GM12892 (cell line): ENCODE results near the gene HMGB1.
"Not testable (repeated sequence)": the region's sequence is repeated elsewhere in the genome, so short reads cannot be mapped to it uniquely, and the experiment has no call there.

Source experiments
- DNase-seq: peaks from one replicate; pipeline ENCODE4 v3.0.0; 2011; ENCODE audit not compliant: insufficient read length
- FAIRE-seq: peaks from 2 replicates; lab custom pipeline; 2011; peaks lifted over from hg19 to GRCh38; lab: Jason Lieb, UNC
- POLR2A ChIP-seq: IDR thresholded peaks from 2 replicates; pipeline ENCODE4 v1.6.1; 2011; ENCODE audit warnings: low read depth, low read length, control low read depth
- POLR2AphosphoS5 ChIP-seq: IDR thresholded peaks from 2 replicates; pipeline ENCODE4 v1.6.1; 2011; ENCODE audit warnings: low read depth, low read length, control low read depth
- TAF1 ChIP-seq: IDR thresholded peaks from 2 replicates; pipeline ENCODE4 v1.6.1; 2011; ENCODE audit warnings: low read depth, mild to moderate bottlenecking, control low read depth, low read length, borderline replicate concordance

Gene HMGB1

GRCh38 chr13:30464496-30465342 is 1.0 kb downstream of the HMGB1 start:
- FAIRE-seq (peak; percentile 56), DNase-seq (peak; percentile 33)
- TF ChIP-seq TAF1 (no peak), POLR2A (peak; percentile 54; the same call in 1 of the 2 replicates)

DNA sequence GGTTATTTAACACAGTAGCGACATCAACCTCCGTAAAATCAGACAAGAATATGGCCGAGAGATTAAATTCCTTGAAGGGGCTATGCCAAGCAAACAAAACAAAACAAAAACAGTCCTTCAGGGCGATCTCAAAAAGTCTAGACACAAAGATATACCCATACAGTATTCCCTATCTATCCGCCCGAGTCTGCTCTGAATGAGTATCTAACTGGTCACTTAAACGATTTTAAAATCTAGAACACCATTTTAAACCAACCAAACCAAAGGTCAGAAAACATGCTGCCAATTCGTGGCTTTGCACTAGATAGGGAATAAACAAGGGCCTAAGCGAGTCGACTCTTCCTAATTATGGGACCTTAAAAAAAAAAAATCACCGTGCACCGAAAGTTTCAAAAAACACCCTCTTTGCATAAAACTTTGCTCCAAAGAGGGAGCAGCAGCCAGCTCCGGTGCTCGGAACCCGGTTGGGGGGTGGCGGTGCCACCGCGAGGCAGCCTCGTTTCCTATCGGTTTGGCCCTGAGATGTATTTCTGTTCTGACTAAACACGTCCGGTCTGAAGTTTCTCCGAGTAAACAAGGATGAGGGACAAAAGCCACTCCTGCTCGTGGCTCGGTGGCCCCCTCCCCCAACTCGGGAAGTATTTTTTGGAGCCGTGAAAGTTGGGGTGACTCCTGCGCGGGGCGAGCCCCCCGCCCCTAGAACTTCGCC is 1.8 kb downstream of the HMGB1 start:
- DNase-seq (peak; percentile 35), FAIRE-seq (peak; percentile 96)
- TF ChIP-seq POLR2A (peak; percentile 68), TAF1 (0 out of 2 replicates have a peak, but pooled peaks have one; percentile 13), POLR2AphosphoS5 (peak; percentile 80; the same call in 1 of the 2 replicates)

- FAIRE-seq, DNase-seq: not testable (repeated sequence)
Observed at GRCh38 chr13:30461279-30462066, 4.3 kb downstream of the HMGB1 start.

DNA sequence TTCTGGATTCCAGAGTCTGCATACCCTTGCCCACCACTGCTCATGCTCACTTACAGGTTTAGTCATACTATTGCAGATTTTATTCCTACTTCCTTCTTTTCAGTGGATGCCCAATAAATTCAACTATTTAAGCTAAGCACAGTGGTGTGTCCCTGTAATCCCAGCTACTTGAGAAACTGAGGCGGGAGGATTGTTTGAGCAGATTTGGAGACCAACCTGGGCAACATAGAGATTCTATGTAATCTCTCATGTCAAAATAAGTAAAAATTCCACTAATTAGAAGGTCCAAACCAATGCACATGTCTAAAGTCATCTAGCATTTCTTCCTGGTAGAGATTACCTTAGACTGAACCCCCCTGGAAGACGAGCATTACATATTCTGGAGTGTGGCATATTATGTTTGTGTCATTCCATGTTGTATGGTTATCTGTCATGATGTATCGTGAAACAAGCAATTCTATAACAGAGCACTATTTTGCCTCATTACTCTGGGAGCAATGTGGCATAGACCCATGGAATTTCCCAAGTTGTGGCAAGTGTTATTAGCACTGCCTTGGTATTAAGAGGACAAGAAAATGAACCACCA is 8.3 kb downstream of the HMGB1 start:
- FAIRE-seq (no peak), DNase-seq (no peak)
- TF ChIP-seq POLR2A (no peak), TAF1 (no peak), POLR2AphosphoS5 (no peak; the same call in 1 of the 2 replicates)

GRCh38 chr13:30456290-30456689 is 9.4 kb downstream of the HMGB1 start:
- no peak for FAIRE-seq
- no peak for TF ChIP-seq POLR2AphosphoS5
- no peak for TF ChIP-seq TAF1
- no peak for TF ChIP-seq POLR2A

GRCh38 chr13:30454991-30455390 is 10.7 kb downstream of the HMGB1 start:
- FAIRE-seq (no peak), DNase-seq (no peak)
- TF ChIP-seq POLR2AphosphoS5: no peak
- no peak for TF ChIP-seq TAF1
- no peak for TF ChIP-seq POLR2A

More at GRCh38 chr13:30456290-30456689, 9.4 kb downstream of the HMGB1 start:
- no peak for DNase-seq

- DNase-seq (no peak), FAIRE-seq (no peak)
- no peak for TF ChIP-seq POLR2AphosphoS5
- no peak for TF ChIP-seq TAF1
- no peak for TF ChIP-seq POLR2A
Observed at GRCh38 chr13:30453727-30454126, 12.0 kb downstream of the HMGB1 start.

GRCh38 chr13:30451476-30451875 is 14.3 kb downstream of the HMGB1 start:
- not testable (repeated sequence) for FAIRE-seq, DNase-seq

- TF ChIP-seq TAF1 (no peak), POLR2A (no peak), POLR2AphosphoS5 (no peak)
- FAIRE-seq (no peak), DNase-seq (no peak)
Observed at GRCh38 chr13:30450066-30450465, 15.7 kb downstream of the HMGB1 start.

- no peak for TF ChIP-seq POLR2A
- no peak for TF ChIP-seq POLR2AphosphoS5
- no peak for TF ChIP-seq TAF1
- no peak for FAIRE-seq
- DNase-seq: no peak
Observed at GRCh38 chr13:30448441-30448840, 17.3 kb downstream of the HMGB1 start.

GRCh38 chr13:30446126-30446500 is 19.6 kb downstream of the HMGB1 start:
- DNase-seq (no peak), FAIRE-seq (no peak)
- no peak for TF ChIP-seq TAF1
- no peak for TF ChIP-seq POLR2A
